ENCODE results near the gene INPP1. TPM values are rescaled to one million over a fixed set of nuclear protein-coding genes. Genes with fewer than 3 reads are reported as not detected.
"Not testable (repeated sequence)": the region's sequence is repeated elsewhere in the genome, so short reads cannot be mapped to it uniquely, and the experiment has no call there.

The INPP1 gene
- total RNA-seq, 1 experiment from 2014 or later, result 13.5 TPM

DNA sequence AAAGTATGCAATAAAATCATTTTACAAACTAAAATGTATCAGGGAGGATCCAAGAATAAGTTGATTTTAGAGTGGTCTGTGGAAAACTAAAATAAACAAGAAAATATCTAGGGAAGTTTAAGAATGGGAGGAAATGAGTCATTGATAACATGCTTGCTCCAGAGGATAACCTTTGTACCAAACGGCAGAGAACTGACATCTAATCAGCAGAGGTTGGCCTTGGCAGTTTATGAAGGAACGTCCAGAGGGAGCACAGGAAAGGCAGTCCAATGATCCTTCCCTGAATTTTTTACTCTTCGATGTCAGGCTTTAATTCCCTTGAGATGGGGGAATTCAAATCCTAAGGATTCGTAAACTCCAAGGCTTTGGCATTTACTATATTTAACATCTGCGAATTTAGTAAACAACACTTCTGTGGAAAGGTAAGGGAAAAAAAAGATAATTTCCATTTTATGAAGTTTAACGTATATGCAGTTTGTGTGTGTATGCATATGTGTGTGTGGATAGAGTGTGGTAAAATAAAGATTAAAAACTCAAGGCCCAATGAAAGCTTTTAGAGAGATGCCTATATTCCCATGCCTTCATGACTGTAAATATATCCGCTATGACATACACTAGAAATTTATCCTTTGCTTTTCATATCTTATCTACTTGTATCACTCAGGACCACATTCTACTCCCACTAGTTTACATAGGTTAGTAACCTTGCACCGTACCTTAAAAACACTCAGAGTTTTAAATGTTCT lies 8.7 kb upstream of the INPP1 start:
- peak; percentile 33 for DNase-seq (ENCODE audit: low read depth)

DNA sequence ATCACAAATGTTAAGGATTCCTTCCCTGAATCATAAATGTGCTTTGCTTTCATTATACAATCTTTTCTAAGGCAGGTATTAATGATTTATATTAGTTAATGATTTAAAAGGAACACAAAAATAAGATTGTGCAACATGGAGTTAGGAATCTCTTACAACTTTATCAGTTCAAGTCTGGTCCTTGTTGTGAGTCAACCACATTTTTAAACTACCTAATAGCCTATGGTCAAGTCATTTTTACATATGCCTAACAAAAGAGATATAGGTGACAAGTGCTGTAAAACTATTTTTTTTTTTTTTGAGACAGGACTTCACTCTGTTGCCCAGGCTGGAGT lies 8.2 kb upstream of the INPP1 start:
- DNase-seq (ENCODE audit: low read depth), result no peak

DNA sequence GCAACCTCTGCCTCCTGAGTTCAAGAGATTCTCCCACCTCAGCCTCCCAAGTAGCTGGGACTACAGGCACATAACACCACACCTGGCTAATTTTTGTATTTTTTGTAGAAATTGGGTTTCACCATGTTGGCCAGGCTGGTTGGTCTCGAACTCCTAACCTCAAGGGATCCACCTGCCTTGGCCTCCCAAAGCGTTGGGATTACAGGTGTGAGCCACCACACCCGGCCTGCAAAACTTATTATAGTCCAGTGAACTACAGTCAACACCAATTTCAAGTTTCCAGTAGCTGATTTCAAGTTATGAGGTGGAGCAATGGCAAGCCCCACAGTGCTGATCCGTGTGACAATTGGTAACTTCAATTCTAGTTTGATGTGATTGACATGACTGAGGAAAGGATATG lies 7.8 kb upstream of the INPP1 start:
- DNase-seq (ENCODE audit: low read depth), result not testable (repeated sequence)

DNA sequence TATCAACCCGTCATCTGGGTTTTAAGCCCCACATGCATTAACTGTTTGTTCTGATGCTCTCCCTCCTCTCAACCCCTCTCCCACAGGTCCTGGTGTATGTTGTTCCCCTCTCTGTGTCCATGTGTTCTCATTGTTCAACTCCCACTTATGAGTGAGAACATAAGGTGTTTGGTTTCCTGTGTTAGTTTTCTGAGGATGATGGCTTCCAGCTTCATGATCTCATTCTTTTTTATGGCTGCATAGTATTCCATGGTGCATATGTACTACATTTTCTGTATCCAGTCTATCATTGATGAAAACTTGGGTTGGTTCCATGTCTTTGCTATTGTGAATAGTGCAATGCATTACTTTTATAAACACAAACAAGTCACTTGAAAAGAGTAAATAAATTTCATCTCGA lies 7.0 kb upstream of the INPP1 start:
- DNase-seq (ENCODE audit: low read depth), result no peak

DNA sequence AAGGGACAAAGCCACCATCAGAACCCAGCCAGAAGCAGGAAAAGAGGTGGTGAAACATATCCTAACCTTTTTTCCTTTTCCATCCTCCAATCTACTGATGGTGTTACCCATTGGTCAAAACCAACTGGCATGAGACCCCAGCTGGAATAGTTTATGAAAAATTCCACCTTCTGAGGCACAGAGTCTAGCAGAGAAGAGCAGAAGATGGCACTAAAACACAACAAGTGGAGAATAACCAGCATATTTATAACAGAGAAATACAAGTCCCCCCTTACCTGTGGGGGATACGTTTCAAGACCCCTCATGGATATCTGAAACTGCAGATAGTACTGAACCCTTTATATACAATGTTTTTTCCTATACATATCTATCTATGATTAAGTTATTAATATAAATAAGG lies 4.9 kb upstream of the INPP1 start:
- DNase-seq (ENCODE audit: low read depth), result no peak

DNA sequence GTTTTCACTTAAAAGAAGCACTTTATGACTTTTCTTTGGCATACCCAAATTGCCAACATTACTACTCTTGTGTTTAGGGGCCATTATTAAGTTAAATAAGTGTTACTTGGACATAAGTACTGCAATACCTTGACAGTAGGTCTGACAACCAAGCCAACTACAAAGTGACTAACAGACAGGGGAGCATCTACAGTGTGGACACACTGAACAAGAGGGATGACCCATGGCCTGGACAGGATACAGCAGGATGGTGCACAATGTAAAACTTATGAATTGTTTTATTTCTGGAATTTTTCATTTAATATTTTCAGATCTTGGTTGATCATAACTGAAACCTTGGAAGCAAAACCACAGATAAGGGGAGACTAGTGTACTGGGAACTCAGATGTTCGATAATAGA lies 4.0 kb upstream of the INPP1 start:
- no peak for DNase-seq (ENCODE audit: low read depth)

DNA sequence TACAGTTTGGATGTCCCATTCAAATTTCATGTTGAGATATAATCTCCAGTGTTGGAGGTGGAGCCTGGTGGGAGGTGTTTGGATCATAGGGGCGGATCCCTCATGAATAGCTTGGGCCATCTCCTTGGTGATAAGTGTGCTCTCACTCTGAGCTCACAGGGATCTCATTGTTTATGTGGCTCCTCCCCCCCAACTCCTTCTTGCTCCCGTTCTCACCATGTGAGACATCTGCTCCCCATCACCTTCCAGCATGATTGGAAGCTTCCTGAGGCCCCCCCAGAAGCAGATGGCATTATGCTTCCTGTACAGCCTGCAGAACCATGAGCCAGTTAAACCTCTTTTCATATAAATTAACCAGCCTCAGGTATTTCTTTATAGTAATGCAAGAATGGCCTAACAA lies 3.0 kb upstream of the INPP1 start:
- DNase-seq (ENCODE audit: low read depth), result peak; percentile 72

DNA sequence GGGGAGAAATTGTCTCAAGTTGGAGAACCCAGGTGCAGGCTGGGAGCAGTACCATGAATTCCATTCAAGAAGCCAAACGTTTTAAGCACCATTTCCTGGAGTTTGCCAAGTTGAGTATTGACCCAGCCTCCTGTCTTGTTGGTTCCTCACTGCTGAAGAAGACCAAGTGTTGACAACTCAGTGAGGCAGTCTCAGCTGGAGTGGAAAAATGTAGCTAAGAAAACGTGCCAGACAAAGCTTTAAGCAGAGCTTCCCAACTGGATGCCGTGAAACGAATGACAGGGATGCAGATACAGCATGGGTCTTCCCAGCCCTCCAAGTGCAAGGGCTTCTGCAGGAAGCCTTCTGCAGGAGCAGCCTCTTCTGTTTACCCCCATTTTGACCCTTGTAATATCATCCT lies 778 bp upstream of the INPP1 start:
- no peak for DNase-seq (ENCODE audit: low read depth)

DNA sequence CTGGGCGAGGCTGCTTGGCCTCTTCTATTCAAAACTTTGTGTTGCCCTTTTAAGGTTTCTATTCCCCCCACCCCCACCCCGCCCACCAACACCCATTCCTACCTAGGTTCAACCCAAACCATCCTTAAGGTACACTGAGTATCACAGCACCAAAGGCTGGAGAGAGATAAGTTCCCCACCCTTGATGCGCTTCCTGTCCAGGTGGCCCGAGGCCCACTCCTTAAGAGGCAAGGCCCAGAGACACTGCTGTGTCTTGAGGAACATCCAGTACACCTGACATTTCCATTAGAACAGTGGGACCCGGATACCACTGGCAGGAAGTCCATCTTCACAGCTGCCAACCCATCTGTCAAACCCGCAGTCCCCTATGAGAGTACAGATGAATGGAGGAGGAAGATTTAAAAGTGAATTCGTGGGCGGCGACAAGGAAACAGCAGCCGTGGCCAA lies 277 bp upstream of the INPP1 start:
- no peak for DNase-seq (ENCODE audit: low read depth)

DNA sequence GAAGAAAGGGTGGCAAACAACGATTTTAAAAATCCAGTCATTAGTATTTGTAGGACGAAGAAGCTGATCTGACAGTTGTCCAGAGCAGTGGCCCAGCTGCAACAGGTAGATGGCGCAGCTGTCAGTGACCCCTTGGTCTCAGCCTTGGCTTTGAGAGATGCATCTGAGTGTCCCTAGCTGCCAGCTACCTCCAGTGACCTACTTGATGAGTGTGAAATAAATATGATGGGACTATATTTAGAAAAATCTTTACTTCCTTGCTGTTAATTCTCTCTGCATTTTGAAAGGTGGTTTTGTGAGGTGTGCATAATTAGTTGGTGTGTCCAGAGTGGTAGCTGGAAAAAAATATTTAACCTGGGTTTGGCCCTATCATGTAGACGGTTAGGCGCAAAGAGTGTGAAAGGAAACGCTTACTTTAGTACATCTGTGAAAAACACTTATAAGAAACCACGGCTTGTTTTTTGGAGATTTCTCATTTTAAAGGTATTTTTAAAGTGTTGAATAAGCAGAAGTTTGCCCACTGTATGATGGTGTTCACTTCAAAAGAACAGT lies 963 bp downstream of the INPP1 start:
- DNase-seq (ENCODE audit: low read depth), result peak; percentile 55

DNA sequence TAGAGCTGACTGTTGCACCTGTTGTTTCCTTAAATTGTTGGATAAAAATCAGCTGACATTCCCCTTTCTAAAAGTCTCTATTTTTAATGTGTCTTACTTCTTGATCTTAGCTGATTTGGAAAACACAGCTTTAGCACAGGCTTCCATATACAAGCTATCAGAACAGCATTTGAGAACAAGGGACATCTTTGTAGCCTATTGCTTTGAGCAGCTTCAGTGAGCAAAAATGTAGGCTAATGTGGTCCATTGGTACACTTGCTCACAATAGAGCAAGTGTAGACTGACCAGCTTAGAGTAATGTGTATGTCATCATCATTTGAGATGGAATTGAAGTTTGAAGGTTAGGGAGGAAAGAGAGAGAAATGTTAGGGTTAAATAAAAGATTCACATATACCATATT lies 7.0 kb downstream of the INPP1 start:
- DNase-seq (ENCODE audit: low read depth), result no peak

DNA sequence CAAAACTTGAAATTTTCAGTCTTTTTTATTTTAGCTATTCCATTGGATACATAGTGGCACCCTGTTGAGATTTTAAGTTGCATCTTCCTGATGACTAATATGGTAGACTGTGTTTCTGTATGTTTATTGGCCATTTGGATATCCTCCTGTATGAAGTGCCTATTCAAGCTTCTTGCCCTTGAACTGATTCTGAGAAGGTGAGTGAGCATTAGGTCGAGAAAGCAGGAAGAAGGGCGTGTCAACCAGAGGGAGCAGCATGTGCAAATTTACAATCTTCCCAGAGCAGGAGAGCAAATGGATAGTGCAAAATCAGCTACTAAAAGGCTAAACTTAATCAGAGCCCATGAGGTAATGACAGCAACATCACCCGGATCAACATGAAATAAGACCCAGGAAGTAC lies 8.6 kb downstream of the INPP1 start:
- DNase-seq (ENCODE audit: low read depth), result no peak

DNA sequence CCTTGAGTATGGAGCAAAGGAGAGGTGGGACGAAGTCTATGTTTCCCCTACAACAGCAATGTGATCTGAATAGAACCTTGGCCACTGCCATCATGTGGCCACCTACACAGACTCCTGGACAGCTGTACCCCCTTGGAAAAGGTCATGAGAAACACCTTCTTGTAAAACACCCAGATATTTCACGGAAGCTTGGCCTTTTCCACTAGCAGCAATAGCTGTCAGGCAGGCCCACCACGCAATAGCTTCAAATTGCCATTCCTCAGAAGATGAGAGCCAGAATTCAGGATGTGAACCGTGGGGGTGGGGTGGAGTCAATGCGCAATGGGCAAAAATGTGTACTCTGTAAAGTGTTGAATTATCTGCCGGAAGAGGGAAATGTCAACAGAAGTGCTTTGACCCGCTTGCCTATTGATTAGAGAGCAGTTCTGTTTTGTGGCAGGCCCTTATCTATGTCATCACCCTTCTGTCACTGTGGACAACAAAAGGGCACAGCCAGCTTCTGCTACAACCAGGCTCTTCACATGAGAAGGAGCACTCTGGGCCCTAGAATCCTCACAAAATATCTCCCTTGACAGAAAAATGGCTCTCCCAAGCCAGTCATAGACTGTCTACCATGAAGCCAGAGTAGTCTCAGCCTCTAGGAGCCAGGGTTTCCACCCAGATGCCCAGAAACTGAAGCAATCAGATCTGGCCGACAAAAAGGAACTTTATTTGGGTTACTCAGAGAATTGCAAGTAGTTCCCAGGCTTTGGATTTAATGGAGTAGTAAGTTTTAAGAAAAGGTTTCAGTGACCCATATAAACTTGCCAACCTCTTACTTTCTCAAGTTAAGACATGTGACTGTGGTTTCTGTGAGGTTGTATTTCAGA lies 9.5 kb downstream of the INPP1 start:
- no peak for DNase-seq (ENCODE audit: low read depth)

DNA sequence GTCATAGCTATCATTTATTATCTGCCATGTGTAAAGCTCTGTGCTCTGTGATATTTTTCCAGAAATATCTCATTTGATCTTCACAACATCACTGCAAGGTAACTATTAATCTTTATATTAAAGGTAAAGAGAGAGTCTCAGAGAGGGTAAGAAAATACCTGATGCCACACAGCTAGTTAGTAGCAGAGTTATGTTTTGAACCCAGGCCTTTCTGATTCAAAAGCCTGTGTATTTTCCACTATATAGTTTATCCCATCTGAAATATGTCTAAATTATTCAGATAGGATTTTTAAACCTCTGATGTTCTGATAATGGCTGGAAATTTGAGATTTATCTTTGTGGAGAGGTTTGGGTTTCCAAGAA lies 10.1 kb downstream of the INPP1 start:
- no peak for DNase-seq (ENCODE audit: low read depth)

DNA sequence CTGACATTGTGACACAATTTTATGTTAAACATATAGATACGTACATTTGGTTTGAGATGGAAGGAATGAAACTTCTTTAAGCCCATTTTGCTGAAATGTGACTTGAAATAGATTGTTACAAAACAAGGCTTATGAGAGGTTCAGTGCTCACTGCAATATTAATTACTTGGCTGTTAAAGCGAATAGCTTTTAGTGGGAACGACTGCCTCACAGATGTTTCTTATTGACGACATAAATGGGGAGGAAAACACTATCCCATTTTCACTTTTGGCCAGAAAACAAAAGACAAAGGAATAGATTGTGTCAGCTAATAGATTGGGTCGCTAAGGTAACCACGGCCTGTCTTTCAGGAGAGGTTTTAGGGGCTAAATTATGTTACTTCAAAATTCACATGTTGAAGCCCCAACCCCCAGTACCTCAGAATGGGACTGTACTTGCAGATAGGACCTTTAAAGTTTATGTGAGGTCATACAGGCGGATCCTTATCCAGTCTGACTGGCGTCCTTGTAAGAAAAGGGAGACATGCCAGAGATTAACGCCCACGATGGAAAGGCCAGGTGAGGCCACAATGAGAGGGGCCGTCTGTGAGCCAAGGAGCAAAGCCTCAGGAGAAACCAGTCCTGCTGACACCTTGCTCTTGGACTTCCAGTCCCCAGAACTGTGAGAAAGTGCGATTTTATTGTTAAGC lies 10.8 kb downstream of the INPP1 start:
- no peak for DNase-seq (ENCODE audit: low read depth)

DNA sequence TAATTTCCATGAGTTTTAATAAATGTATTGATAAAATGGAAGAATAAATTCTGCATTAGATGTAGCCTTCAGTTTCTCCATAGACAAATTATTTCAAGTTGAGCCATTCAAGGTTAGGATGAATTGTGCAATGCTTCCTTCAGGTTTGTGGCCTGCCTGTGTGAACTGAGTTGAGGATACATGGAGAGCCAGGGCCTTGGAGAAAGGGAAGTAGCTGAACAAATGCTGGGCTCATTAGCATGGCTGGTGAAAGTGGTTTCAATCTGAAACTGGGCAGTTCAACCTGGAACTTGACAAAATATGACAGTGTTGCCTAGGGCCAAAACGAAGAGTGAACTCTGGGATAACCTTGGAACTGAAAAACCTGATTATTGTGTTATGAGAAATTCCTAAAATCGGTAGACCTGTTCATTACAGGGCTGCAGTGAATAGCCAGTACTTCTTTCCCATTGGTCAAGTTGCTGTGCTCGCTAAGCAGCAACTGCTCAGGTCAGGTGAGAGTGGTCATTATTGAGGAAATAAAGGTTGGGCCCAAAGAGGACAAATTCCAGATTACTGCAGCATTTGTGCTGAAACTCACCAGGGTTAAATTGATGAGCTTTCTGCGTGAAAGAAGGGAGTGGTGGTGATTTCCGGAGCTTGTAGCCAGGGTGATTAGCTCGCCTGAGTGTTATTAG lies 12.7 kb downstream of the INPP1 start:
- no peak for DNase-seq (ENCODE audit: low read depth)

DNA sequence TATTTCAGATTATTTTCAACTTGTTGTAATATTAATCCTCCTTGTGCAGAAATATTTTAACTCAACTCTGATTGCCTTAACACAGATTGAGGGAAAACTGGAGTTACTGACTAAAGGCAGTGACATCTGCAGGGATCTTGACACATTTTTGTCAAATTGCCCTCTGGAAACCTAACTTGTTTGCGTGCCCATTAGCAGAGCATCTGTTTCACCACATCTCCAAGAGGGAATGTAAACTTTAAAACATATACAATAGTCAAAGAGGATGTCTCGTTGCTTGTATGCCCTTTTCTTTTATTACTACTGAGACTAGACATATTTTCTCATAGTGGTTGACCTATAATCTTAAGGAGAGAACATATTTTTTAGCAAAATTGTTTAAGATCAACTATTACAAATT lies 14.2 kb downstream of the INPP1 start:
- no peak for DNase-seq (ENCODE audit: low read depth)

DNA sequence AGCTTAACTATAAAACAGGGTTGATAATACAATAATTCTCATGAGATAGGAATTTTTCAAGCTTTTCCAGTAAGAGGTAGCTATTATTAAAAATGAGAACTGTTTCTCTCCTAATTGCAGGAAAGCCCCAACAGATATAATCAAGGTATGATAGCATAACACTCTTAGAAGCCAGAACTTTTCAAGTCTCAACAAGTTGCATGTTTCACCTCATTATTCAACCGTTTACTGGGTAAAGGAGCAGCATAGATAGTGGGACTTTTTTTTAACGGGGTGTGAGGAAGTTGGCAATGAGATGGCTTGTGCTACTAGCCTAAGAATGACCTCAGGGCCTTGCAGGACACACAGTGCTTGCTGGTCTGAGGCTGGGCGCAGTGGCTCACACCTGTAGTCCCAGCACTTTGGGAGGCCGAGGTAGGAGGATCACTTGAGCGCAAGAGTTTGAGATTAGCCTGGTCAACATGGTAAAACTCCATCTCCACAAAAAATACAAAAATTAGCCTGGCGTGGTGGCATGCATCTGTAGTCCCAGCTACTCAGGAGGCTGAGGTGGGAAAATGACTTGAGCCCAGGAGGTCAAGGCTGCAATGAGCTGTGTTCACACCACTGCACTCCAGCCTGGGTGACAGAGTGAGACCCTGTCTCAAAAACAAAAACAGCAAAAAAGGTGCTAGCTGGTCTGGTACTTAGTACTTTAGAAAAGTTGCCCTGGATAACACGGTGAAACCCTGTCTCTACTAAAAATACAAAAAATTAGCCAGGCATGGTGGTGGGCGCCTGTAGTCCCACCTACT lies 15.5 kb downstream of the INPP1 start:
- not testable (repeated sequence) for DNase-seq (ENCODE audit: low read depth)

DNA sequence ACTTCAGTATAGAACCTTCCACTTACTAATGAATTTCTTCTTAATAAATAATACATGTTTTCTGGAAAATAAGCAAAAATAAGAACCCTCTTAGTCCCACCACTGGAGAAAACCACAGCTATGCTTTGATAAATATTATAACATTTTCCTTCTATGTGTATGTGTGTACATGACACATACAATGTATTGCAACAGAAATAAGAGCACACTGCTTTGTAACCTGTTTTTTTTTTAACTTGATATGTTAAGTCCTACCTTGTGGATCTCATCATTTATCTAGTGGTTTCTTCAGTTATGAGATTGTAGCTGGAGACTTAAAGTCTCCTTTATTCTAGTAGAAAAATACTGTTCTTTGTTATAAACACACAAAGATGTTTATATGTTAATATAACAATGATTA lies 17.2 kb downstream of the INPP1 start:
- DNase-seq (ENCODE audit: low read depth), result no peak

DNA sequence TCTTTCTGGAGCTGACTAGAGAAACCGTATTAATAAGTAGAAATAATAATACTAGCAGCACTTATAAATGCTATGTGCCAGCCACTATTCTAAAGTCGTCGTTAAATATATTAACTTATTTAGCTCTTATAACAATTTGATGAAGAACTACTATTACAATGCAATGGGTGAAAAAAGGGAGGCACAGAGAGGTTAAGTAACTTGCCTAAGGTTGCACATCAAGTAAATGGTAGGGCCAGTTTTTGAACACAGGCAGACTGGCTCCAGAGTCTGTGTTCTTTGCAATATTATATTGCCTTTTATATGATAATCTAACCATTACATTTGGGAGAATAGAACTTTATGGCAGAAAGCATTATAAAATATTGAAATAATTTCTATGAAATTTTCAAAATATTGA lies 17.6 kb downstream of the INPP1 start:
- DNase-seq (ENCODE audit: low read depth), result no peak

DNA sequence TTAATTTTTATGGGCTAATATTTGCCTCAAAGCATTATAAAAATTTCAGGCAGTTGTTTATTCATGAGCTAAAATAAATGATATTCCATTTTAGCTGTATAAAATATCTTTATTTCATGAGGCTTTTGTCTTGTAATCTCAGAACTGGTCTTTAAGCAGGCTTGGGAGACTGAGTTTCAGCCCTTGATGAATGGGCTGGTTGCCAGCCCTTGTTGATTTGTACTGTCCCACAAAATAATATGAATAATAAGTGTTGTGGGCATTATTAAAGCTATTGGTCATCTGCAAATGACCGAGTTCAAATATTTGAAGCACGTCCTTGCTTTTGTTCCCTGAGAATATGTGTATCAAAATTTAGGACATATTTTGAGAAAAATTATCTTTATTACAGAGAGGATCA lies 18.2 kb downstream of the INPP1 start:
- DNase-seq (ENCODE audit: low read depth), result no peak
